B cell (primary cell): ENCODE results near the gene RASGRP2. TPM values are rescaled to one million over a fixed set of nuclear protein-coding genes. Genes with fewer than 3 reads are reported as not detected.

Experiments
- ATAC-seq: fragments of 200-7000 bp; cut with Tn5 transposase; one replicate; pipeline ENCODE4 v1.10.0; 2021; ENCODE audit warnings: low read depth, mild to moderate bottlenecking, moderate number of reproducible peaks, moderate library complexity
- CTCF ChIA-PET: fragments of 350-600 bp; sonication (Branson Sonifier 250); formaldehyde crosslinking; loops from one replicate; lab custom pipeline; 2021; ENCODE audit warnings: antibody characterized with exemption, inconsistent platforms; lab: Charles Lee
- POLR2A ChIA-PET: fragments of 350-600 bp; sonication (Branson Sonifier 250); formaldehyde crosslinking; loops from one replicate; lab custom pipeline; 2021; ENCODE audit warnings: antibody characterized with exemption; lab: Charles Lee
- DNase-seq: peaks from one replicate; pipeline ENCODE4 v3.0.0; 2013
- H2AFZ ChIP-seq: 2 replicates; pipeline ENCODE4 v1.6.1; 2012; ENCODE audit warnings: mild to moderate bottlenecking, low read depth, low read length; ENCODE audit not compliant: insufficient read depth, poor library complexity, severe bottlenecking
- H3K27ac ChIP-seq, 2 donors: 1 replicate in 1 of 2; 2 replicates in 1 of 2; pipeline ENCODE4 v1.5.1; 2012 to 2013; ENCODE audit warnings: low read length in 2 of 2, mild to moderate bottlenecking in 2 of 2, moderate library complexity in 1 of 2
- H3K27me3 ChIP-seq, 4 experiments: fragments of 200-600 bp in 1 of 4; sonication (generic) in 1 of 4; replicated peaks in 1 of 4; 1 replicate in 2 of 4; 2 replicates in 2 of 4; pipeline versions ENCODE4 v1.6.1 to v1.7.0; 2013 to 2016; ENCODE audit warnings: low read length in 3 of 4, mild to moderate bottlenecking in 2 of 4, mixed read lengths in 1 of 4, moderate library complexity in 1 of 4; ENCODE audit not compliant: insufficient read depth in 4 of 4, control insufficient read depth in 3 of 4; ENCODE audit errors: control extremely low read depth in 1 of 4
- H3K36me3 ChIP-seq, 2 experiments: replicated peaks in 1 of 2; 1 replicate in 1 of 2; 2 replicates in 1 of 2; pipeline versions ENCODE4 v1.6.1 to v1.7.1; 2013; ENCODE audit warnings: low read length in 1 of 2; ENCODE audit not compliant: insufficient read depth in 2 of 2, control insufficient read depth in 1 of 2; ENCODE audit errors: control extremely low read depth in 1 of 2, extremely low read depth in 1 of 2
- H3K4me1 ChIP-seq, 2 donors: fragments of 200-600 bp in 1 of 2; sonication (generic) in 1 of 2; 1 replicate in 1 of 2; 2 replicates in 1 of 2; pipeline versions ENCODE4 v1.5.1 to v1.6.1; 2013 to 2017; ENCODE audit warnings: low read length in 2 of 2; ENCODE audit not compliant: control insufficient read depth in 2 of 2, insufficient read depth in 2 of 2
- H3K4me2 ChIP-seq: replicated peaks from 2 replicates; pipeline ENCODE3; 2012; ENCODE audit warnings: mild to moderate bottlenecking, low read depth, low read length; ENCODE audit not compliant: poor library complexity, severe bottlenecking
- H3K4me3 ChIP-seq, 5 experiments: fragments of 200-600 bp in 1 of 5; sonication (generic) in 1 of 5; 1 replicate in 3 of 5; 2 replicates in 2 of 5; pipeline versions ENCODE4 v1.5.1 to v1.7.0; 2011 to 2016; ENCODE audit warnings: low read length in 4 of 5, mild to moderate bottlenecking in 4 of 5, low read depth in 2 of 5, control low read depth in 1 of 5, moderate library complexity in 1 of 5; ENCODE audit not compliant: insufficient read depth in 1 of 5; ENCODE audit errors: control extremely low read depth in 1 of 5, extremely low read depth in 1 of 5
- H3K79me2 ChIP-seq: fragments of 200-600 bp; sonication (generic); one replicate; pipeline ENCODE4 v1.6.0; 2016; ENCODE audit warnings: low read length; ENCODE audit not compliant: control insufficient read depth, insufficient read depth
- H3K9ac ChIP-seq: fragments of 200-600 bp; sonication (generic); 2 replicates; pipeline ENCODE4 v1.6.1; 2017; ENCODE audit warnings: mild to moderate bottlenecking, low read length, moderate library complexity
- H3K9me3 ChIP-seq, 3 donors: one replicate each; pipeline versions ENCODE4 v1.6.1 to v1.7.1; 2013; ENCODE audit warnings: low read length in 2 of 3; ENCODE audit not compliant: control insufficient read depth in 2 of 3, insufficient read depth in 1 of 3; ENCODE audit errors: control extremely low read depth in 1 of 3
- H4K20me1 ChIP-seq: 2 replicates; pipeline ENCODE4 v1.6.0; 2012; ENCODE audit warnings: mild to moderate bottlenecking, low read length; ENCODE audit not compliant: insufficient read depth, control insufficient read depth, poor library complexity, severe bottlenecking
- H3K27ac Mint-ChIP-seq: one replicate; pipeline ENCODE4 v1.8.0; 2021; ENCODE audit warnings: mixed read lengths
- H3K27me3 Mint-ChIP-seq: one replicate; pipeline ENCODE4 v1.8.0; 2021; ENCODE audit warnings: mixed read lengths
- H3K4me1 Mint-ChIP-seq: one replicate; pipeline ENCODE4 v1.8.0; 2021; ENCODE audit warnings: mixed read lengths
- H3K4me3 Mint-ChIP-seq: one replicate; pipeline ENCODE4 v1.8.0; 2021; ENCODE audit warnings: mixed read lengths
- H3K9me3 Mint-ChIP-seq: one replicate; pipeline ENCODE4 v1.8.0; 2022; ENCODE audit warnings: mixed read lengths; ENCODE audit not compliant: insufficient read depth
- CTCF ChIP-seq: fragments of 200-600 bp; IDR thresholded peaks from one replicate; pipeline ENCODE4 v1.8.0; 2022; ENCODE audit warnings: antibody characterized with exemption, mild to moderate bottlenecking
- EZH2 ChIP-seq: IDR thresholded peaks from 2 replicates; pipeline ENCODE4 v1.6.1; 2012; ENCODE audit warnings: borderline replicate concordance, low read depth, mild to moderate bottlenecking, moderate library complexity, low read length; ENCODE audit not compliant: insufficient read depth, poor library complexity, severe bottlenecking
- WGBS: methylation state at CpG from one replicate; pipeline ENCODE4 v1.1.5; 2013; ENCODE audit warnings: missing lambda C conversion rate; ENCODE audit not compliant: insufficient coverage; 5-methylcytosine and 5-hydroxymethylcytosine counted together
- intact Hi-C: fragments of 100-400 bp; cut with micrococcal nuclease; formaldehyde crosslinking; loops from one replicate; pipeline ENCODE4 v1.10.0; 2022
- polyA plus RNA-seq: library from polyadenylated mRNA; depleted of rRNA; stranded (reverse); fragments of >200 nt; gene quantifications from 2 replicates; pipeline ENCODE4 v1.2.3, GENCODE V29; 2012
- total RNA-seq, 2 donors: library from RNA; stranded (reverse); fragments of 120-200 nt in 1 of 2; gene quantifications; 1 replicate in 1 of 2; 2 replicates in 1 of 2; pipeline versions ENCODE4 v1.2.3 to v1.2.4, GENCODE V29; 2013 to 2022

RASGRP2 gene
- total and polyA plus RNA-seq, 2 donors (not counting 1 experiment from before 2014, with no cell fraction given) = 628 to 1,139 TPM

DNA sequence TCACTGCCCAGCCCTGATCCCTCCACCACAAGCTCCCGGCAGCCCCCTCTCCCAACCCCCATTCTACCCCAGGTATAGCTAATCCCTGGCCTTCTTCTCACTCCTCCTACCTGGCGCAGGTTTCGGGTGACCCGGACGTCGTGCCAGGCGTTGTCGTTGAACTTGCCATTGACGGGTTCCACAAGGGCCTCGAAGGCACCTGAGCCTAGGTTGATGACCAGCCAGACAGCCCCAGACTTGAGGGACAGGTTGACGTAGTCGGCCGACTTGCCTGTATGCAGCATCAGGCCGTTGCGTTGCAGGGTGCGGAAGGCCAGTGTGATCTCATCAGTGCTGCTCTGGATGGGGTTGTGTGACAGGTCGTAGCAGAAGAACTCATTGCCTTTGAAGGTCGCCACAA is 58.4 kb downstream of the RASGRP2 start:
- intact Hi-C loops = no loop called here
- H3K4me3 Mint-ChIP-seq = no peak overlapping the region
- H3K27ac Mint-ChIP-seq = no peak overlapping the region
- no peak overlapping the region for H2AFZ ChIP-seq
- H4K20me1 ChIP-seq = no peaks in the 10 kb centered on the region
- DNase-seq (no peak), ATAC-seq (no peak)
- ChIA-PET CTCF (no interaction called here), POLR2A (no interaction called here)
- H3K27me3 Mint-ChIP-seq = no peaks in the 10 kb centered on the region
- no peaks in the 10 kb centered on the region for H3K27me3 ChIP-seq
- H3K9me3 Mint-ChIP-seq = no peaks in the 10 kb centered on the region
- H3K36me3 ChIP-seq = no peaks in the 10 kb centered on the region
- H3K27ac ChIP-seq = no peak overlapping the region
- H3K9me3 ChIP-seq = no peaks in the 10 kb centered on the region
- no peak overlapping the region for H3K4me2 ChIP-seq
- no peak overlapping the region for H3K4me3 ChIP-seq
- WGBS = 99% methylated on average over 18 of the region's 18 CpGs
- no peak overlapping the region for H3K9ac ChIP-seq
- H3K4me1 Mint-ChIP-seq = peaks cover 12% of the 10 kb centered on the region
- TF ChIP-seq CTCF (no peak), EZH2 (no peak)
- H3K79me2 ChIP-seq = no peaks in the 10 kb centered on the region
- peaks cover 7 to 13% of the 10 kb centered on the region in 2 donors for H3K4me1 ChIP-seq

- no peak overlapping the region for H3K4me2 ChIP-seq
- H3K4me1 ChIP-seq = peaks cover 7 to 12% of the 10 kb centered on the region in 2 donors
- ATAC-seq (no peak), DNase-seq (no peak)
- Mint-ChIP-seq H3K4me3 (no peak overlapping the region), H3K9me3 (no peaks in the 10 kb centered on the region), H3K27me3 (peaks cover 2% of the 10 kb centered on the region), H3K4me1 (peaks cover 12% of the 10 kb centered on the region), H3K27ac (no peak overlapping the region)
- no peak overlapping the region for H3K27ac ChIP-seq
- intact Hi-C loops = no loop called here
- H4K20me1 ChIP-seq = no peaks in the 10 kb centered on the region
- ChIA-PET POLR2A (no interaction called here), CTCF (no interaction called here)
- no peaks in the 10 kb centered on the region for H3K9me3 ChIP-seq
- 94% methylated on average over 8 of the region's 8 CpGs for WGBS
- no peaks in the 10 kb centered on the region for H3K36me3 ChIP-seq
- TF ChIP-seq EZH2 (no peak), CTCF (no peak)
- H3K9ac ChIP-seq = no peak overlapping the region
- H3K4me3 ChIP-seq = no peak overlapping the region
- H3K79me2 ChIP-seq = no peaks in the 10 kb centered on the region
- no peak overlapping the region for H2AFZ ChIP-seq
- H3K27me3 ChIP-seq = no peaks in the 10 kb centered on the region
Observed at GRCh38 chr11:64684357-64684756, 59.6 kb downstream of the RASGRP2 start.
